HG02852 (cell line): Measurements from ENCODE around the gene CDK11A.
"Not testable (repeated sequence)": the region's sequence is repeated elsewhere in the genome, so short reads cannot be mapped to it uniquely, and the experiment has no call there.

ENCODE experiments used
- ATAC-seq: cut with Tn5 transposase; IDR thresholded peaks from one replicate; pipeline ENCODE4 v1.9.1; 2021; ENCODE audit warnings: mild to moderate bottlenecking, moderate library complexity; ENCODE audit not compliant: unreplicated experiment

Gene CDK11A

DNA sequence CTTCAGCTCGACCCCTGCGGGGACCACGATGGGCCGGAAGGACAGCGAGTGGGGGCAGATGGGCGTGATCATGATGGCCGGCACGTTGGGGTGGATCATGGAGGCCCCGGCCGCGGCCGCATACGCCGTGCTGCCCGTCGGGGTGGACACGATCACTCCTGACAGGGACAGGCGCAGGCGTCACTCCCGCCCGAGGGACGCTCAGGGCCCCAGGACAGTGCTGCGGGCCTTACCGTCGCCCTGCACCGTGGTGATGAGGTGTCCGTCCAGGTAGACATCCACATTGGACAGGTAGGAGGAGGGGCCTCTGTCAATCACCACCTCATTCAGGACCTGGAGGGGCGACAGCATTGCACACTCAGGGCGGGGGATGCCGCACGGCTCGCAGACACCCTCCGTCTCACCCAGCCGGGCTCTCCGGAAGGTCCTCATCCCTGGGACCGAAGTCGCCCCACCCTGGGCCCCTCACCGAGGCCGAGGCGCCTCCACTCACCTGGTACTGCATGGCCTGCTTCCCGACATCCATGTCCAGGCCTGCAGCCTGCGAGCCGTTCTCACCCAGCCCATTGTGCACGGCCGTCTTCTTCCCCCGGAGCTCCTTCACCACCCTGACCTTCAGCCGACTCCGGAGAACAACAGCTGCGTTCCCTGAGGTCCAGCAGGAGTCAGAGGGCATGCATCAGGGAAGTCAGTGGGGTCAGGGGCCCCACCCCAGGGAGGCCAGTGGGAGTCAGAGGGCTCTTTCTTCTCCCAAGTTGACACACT lies 30.1 kb upstream of the CDK11A start:
- no peak for ATAC-seq

DNA sequence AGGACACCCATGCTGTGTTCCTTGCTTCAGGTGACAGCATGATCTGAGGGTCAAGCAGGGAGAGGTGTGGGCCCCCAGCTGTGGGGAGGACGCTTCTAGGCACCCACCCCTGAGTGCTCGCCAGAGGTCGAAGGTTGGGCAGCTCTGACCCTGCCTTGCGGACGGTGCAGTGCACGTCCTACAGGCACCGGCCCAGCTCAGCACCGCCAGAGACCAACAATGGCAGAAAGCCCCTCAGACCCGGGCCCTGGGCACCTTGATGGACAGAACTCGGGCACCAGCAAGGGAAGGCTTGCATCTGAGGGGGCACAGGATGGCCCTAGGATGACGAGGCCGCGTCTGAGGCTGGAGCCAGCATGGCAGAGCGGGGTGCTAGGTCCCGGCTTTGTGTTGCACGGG lies 29.4 kb upstream of the CDK11A start:
- no peak for ATAC-seq

DNA sequence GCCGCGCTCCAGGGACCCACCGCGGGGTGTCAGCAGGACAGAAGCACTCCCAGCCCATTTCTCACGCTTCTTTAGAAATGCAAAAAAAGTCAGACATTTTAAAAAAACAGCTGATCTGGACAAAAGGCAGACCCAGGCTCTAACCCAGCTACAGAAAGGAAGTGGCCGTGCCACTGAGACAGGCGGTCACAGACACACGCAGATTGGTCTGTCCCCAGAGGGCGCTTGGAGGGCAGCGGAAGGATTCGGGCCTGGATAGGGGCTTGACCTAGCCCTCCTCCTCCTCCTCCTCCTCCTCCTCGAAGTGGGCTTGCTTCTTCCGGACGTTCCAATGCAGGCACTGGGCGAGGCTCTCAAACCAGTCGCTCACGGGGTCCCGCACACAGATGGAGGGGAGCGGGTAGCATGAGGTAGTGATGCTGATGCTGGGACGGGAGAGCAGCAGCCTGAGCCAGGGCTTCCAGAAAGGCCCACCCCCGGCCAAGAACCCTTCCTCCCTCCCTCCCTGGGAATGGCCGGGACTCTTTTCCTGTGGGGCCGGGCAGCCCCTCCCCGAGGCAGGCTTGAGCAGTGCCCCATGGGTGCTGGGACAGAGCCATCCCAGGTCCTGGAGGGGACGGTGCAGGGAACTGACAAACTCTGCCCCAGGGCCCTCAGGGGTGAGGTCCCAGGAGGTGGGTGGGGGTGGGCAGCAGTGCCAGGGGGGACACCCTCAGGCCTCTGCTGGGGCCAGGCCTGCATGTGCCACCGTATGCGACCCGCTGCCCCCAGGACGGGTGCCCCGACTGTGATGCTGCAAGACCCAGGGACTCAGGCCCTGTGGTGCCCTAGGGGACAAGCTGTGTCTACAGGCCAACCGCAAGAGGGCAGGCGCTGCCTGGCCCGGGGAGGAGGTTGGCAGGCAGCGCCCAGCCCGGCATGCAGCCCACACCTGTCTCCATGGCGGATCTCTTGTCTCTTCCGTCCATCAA lies 28.8 kb upstream of the CDK11A start:
- ATAC-seq, result no peak

DNA sequence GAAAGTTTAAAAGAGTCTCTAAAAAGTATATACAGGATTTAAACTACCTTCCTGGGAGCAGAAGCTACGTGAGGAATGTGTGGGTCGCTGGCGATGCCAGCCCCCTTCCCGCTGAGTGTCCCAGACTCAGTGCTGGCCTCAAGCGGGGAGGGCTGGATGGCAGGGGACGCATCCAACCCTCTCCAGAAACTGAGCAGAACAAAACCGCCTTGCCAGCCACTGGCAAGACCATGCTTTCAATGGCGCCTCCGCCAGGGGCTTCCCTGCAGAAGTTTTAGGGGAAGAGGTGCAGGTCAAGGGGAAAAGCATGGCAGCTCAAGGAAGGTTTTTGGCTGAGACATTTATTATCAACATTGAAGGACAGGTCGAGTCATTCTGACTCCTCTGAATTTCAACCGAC lies 28.0 kb upstream of the CDK11A start:
- ATAC-seq, result no peak

GRCh38 chr1:1749941-1750340 lies 25.8 kb upstream of the CDK11A start:
- not testable (repeated sequence) for ATAC-seq

DNA sequence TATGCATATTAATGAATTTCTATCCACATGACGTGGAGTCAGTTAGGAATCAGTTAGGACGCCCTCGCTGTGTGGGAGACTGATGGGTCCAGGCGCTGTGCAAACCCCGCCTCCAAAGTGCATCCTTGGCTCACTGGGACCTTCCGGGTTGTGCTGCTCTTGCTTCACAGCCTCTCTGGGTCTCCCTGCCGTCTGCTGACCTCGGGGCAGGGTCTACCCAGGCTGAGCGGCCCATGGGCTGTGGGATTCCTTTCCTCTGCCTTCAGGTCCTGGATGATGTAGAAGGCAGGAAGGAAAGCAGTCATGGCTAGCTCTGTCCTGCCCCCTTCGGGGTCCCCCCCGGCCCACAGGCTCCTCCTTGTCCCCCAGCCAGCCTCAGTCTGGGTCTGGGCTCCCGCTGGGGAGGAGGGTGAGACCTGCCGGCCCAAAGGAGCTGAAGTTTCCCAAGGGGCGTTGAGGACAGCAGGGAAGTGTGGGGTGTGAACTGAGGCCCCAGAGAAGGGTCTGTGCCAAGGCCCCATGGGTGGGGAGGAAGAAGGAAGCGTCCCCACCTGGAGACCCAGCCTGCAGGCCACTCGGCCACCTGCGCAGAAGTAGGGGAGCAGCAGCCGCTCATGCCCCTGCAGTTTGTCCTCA lies 24.6 kb upstream of the CDK11A start:
- no peak for ATAC-seq

- peak; percentile 82 for ATAC-seq
These were observed 22.4 kb upstream of the CDK11A start for GRCh38 chr1:1746566-1746909.

- peak; percentile 70 for ATAC-seq
These were observed 21.8 kb upstream of the CDK11A start for GRCh38 chr1:1745651-1746565.

- ATAC-seq, result not testable (repeated sequence)
These were observed 18.4 kb upstream of the CDK11A start for GRCh38 chr1:1742529-1742928.

- ATAC-seq, result not testable (repeated sequence)
These were observed 16.9 kb upstream of the CDK11A start for GRCh38 chr1:1741013-1741412.

DNA sequence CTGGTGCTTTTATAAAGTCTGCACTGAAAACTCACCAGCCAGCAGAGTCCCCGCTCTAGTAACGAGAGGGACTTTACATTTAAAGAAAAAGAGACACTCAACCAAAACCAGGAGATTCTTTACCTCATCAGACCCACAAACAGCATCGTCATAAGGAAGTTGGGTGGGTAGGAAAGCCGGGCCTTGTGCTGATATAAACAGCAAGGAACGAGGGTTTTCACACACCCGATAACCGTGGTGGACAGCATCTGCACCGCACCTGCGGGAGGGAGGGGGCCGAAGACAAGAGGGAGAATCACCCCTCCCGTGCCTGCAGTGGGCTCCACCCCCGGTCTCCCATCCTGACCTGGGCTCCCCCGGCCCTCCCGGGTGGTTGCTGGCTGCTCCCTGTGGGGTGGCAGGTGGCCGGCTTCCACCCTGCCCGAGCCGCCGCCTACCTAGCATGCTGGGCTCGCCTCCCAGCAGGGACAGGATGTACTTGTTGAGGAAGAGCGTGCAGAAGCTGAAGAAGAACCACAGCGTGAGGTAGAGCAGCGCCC lies 14.7 kb upstream of the CDK11A start:
- not testable (repeated sequence) for ATAC-seq

GRCh38 chr1:1737675-1738590 lies 13.8 kb upstream of the CDK11A start:
- ATAC-seq, result not testable (repeated sequence)

DNA sequence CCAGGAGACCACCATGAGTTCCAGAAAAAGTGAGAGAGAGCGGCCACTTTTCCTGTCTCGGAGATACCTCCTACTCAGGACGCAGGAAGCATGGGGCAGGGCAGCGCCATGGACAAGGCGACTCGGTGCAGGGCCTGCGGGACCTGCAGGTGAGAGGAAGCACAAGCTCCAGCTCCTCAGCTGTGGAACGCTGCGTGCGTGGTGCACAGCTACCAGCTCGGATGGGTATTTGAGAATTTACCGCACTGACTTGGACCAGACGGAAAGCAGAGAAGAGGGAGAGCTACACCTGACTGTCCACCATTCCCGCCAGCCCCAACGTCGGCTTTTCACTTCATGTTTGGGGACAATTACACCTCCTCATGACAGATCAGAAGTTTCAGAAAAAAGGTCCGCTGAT lies 8.2 kb upstream of the CDK11A start:
- no peak for ATAC-seq

DNA sequence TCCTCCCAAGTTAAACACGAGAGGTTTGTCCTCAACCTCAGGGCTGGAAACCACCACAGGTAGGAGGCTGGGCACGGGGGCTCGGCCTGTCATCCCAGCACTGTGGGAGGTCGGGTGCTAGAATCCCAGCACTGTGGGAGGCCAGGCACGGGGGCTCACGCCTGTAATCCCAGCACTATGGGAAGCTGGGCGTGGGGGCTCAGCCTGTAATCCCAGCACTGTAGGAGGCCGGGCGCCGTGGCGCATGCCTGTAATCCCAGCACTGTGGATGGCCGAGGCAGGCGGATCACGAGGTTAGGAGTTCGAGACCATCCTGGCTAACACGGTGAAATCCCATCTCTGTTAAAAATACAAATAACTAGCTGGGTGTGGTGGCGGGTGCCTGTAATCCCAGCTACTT lies 6.7 kb upstream of the CDK11A start:
- ATAC-seq, result no peak

DNA sequence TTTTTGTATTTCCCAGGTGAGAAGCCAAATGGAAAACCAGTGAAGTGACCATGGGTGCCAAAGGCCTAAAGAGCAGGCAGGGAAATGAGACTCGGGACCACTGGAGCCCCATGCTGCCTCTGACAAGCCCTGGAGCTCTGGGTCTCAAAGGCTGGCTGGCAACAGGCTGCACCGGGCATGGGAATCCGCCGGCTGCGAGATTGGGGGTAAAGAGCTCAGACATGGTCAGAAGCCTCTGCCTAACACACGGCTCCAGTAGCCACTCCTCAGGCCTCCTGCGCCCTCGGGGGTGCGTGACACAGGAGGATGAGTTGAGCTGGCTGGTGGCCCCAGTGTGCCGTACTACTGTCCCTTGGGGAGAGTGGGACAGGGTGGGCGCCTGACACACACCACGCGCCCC lies 6.1 kb upstream of the CDK11A start:
- not testable (repeated sequence) for ATAC-seq

GRCh38 chr1:1729116-1729816 lies 5.1 kb upstream of the CDK11A start:
- ATAC-seq, result not testable (repeated sequence)

GRCh38 chr1:1728308-1729005 lies 4.3 kb upstream of the CDK11A start:
- ATAC-seq, result not testable (repeated sequence)

GRCh38 chr1:1727131-1727651 lies 3.0 kb upstream of the CDK11A start:
- not testable (repeated sequence) for ATAC-seq
